ENCODE data around the gene BRD1. TPM values are rescaled to one million over a fixed set of nuclear protein-coding genes. Genes with fewer than 3 reads are reported as not detected.

BRD1 gene
- total RNA-seq, 2 donors from 2014 or later = 17.8 to 19.6 TPM

DNA sequence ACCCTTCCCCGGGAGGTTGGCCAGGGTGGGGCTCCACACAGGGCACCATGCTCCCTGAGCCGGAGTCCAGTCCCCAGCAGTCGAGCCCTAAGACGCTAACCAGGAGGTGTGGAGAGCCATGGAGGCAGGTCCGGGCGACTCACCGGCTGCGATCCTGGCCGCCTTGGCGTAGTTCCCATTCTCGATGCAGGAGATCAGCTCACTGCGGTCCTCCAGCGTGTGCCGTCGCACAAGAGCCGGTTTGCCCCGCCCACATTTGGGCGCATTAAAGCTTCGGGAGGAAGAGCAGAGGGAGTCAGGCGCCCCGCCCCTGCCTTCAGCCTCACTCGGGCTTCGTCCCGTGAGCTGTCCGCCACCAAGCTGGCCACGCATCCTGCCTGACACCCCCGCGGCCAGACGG is 50.8 kb downstream of the BRD1 start:
- ATAC-seq (no peak), DNase-seq (peak; percentile 25)
- intact Hi-C loops (cut with DNase I) = no loop called here

DNA sequence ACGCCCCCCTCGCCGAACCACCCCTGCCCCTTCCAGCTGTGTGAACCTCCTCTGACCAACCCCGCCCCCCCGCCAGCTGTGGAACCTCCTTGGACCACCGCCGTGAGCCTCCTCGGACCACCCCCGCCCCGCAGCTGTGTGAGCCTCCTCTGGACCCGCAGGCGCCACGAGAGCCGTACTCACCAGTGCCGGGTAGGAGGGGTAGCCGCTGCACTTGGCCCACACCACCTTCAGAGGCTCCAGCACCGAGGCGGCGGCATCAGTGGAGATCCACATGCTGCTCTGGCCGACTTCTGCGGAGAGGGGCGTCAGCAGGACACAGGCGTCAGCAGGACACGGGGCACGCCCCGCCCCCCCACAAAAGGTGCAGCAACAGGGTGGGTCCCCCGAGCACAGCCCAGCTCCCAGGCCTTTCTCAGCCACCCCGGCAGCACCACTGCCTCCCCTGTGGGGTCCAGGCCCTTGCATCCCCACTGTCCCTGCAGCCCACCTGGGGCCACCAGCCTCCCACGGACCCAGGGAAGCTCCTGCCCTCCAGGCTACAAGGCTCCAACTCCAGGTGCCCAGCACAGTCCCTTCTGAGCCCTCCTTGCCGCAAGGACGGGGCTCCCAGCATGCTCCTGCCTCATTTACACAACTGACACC is 51.7 kb downstream of the BRD1 start:
- ATAC-seq (no peak), DNase-seq (peak; percentile 21)
- intact Hi-C loops (cut with DNase I) = no loop called here

DNA sequence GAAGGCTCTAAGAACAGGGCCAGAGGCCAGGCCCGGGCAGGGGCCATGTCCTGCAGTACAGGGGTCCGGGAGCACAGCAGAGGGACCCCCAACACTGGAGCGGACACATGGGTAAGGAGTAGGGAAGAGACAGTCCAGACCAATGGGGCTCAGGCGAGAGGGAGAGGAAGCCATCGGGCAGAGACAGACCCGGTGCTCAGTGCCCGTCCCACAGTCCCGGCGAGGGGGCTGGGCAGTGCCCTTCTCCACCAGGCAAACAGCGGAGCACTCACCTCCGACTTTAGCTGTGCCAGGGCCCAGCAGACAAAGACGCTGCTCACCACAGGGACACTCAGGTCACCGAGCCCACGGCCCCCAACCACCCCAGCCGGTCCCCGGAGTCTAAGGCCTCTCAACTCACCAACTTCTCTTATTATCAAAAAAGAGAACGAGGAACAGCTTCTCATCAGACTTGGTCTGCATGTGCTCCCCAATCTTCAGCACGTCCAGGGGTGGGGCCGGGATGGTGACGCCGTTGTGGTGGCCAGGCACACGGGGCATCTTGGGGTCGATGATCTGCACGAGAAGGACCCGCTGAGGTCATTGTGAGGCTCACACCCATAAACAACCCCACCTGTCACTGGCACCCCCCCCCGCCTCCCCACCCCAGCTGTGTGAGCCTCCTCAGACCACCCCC is 52.3 kb downstream of the BRD1 start:
- intact Hi-C loops (cut with DNase I) = no loop called here
- peak; percentile 17 for DNase-seq
- no peak for ATAC-seq

DNA sequence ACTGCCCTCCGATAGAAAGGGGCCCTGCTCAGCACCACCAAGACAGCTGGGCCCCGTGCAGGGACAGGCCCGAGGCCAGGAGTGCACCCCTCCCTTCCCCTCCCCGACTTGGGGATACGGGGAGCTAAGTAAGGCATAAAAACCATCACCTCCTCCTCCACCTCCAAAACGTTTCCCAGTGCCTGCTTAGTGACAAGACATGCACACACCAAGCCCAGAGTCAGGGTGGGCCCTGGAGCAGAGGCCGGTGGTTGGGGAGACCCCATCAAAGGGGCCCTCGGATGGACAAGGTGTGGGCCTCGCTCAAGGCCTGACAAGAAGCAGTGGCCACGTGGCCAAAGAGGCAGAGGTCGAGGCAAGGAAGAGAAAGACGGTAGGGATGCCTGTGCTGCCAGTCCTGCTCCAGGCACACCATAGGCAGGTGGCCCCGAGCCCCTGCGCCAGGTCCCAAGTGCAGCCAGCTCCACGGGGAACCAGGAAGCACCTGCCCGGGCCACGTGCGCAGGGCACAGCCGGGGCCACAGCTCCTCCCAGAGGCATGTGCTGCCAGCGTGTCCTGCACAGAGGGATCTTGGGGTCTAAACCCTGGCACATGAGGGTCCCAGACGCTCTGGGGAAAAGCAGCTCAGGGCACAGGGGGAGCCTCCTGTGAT is 53.0 kb downstream of the BRD1 start:
- DNase-seq = peak; percentile 16
- intact Hi-C loops (cut with DNase I) = no loop called here
- no peak for ATAC-seq

DNA sequence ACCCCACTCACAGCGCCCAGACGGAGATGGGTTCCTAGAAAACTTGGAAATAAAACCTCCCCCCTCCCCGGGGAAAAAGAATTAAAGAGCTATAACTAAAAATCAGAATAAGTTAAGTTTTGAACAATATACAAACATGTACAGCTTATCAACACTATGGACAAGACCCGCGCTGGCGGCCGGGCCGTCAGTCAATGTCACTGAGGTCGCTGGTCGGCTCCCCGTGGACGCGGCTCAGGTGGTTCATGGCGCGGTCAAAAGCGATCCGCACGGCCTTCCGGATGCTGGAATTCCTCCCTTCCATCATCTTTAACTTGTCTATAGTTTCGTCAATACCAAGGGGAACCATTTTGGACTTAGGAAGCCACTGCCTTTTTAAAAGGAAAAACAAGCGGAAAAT is 53.6 kb downstream of the BRD1 start:
- intact Hi-C loops (cut with DNase I) = no loop called here
- DNase-seq (no peak), ATAC-seq (no peak)

DNA sequence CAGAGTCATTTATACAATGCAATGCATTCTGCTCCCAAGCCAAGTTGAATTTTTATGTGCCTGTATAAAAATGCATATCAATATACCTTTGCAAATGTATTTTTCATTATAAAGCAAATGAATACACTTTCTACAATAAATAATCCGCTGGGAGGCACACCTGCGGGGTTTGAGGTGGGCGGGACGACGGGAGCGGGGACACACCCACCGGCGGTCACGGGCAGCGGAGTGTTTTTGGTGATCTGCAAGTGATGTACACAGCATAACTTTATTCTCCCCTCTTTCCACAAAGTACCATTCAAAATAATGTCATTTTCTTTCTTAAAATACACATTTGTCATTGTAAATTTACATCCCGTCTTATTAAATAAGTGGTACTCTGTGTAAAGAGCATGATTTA is 54.1 kb downstream of the BRD1 start:
- ATAC-seq (no peak), DNase-seq (no peak)
- intact Hi-C loops (cut with DNase I) = no loop called here

DNA sequence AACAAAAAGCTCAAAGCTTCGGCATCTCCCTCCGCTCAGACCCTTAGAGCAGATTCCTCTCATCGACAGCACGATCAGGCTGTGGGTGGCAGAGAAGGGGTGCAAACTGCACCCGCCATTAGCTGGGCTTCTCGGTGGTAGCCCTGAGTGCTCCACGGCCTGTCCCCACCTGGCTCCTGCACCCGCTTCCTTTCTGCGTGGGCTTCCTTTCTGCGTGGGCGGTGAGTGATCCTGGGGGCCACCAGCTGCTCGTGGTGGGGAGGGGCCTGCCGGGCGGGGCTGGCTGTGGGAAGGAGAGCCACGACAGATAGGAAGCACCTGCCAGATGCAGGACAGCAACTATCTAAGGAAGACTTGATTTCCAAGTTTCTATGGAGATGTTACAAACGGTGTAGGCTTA is 55.0 kb downstream of the BRD1 start:
- intact Hi-C loops (cut with DNase I) = no loop called here
- DNase-seq (peak; percentile 15), ATAC-seq (no peak)

DNA sequence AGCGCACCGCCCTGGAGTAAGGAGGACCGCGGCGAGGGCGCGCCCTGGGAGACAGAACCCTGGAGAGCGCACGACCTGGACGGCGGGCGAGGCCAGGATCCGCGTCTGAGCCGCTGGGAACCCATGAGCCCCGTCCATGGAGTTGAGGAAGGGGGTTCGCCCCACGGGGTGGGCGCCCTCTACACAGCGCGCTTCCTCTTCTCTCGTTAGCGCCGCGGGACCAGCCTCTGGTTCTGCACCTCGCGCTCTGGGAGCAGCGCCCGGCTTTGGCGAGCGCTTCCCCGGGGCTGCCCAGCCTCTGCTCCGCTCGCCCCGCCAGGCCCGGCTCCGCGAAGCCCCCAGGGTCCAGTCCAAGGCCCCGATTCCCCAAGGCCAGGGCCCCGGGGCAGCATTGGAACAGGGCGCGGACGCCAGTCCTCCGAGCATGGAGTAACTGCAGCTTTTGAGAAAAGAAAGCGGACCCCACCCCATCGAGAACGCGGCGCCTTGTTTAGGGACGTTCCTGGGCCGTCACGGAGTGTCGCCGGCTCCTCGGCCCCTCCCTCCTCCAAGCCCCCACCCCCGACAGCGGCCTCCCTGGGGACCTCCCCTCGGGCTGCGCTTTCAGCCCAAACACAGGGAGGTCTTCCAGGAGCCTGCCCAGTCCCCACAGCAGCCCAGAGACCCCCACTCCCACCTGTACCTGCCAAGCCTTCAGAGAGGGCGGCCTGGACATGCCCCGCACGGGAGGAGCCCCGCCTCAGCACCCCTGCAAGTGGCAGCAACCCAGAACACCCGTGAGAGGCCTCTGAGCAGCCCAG is 56.2 kb downstream of the BRD1 start:
- DNase-seq (peak; percentile 19), ATAC-seq (no peak)
- intact Hi-C loops (cut with DNase I) = no loop called here

DNA sequence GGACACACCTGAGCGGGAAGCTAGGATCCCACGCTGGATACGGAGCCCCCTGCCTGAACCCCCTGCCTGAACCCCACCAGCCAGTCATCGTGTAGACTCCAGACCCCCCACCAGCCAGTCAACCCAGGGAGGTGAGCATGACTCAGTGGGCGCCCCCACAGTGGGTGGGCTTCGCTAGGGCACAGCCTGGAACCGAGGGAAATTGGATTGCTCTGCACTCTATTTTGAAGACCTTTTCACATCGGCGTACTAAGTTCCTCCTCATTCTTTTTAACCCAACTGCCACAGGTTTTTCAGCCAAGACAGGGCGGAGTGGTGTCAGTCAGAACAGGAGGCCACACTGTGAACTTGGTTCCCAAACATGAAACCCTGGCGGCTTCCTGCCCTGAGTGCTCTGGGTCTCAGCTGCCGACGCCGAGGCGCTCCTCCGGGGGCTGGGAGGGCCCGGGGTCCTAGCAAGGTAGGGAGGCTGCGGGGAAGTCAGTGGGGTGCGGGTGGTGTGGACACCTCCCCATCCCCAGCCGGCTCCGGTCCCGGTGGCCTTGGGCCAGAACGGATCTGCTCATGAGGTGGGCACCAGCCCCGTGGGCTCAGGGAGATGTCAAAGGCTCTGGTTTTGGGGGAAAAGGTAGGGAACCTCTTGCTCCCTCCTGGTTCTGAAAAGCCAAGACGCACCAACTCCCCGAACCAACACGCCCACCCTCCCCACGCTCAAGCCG is 57.0 kb downstream of the BRD1 start:
- ATAC-seq = no peak
- peak; percentile 15 for DNase-seq
- intact Hi-C loops (cut with DNase I) = no loop called here

DNA sequence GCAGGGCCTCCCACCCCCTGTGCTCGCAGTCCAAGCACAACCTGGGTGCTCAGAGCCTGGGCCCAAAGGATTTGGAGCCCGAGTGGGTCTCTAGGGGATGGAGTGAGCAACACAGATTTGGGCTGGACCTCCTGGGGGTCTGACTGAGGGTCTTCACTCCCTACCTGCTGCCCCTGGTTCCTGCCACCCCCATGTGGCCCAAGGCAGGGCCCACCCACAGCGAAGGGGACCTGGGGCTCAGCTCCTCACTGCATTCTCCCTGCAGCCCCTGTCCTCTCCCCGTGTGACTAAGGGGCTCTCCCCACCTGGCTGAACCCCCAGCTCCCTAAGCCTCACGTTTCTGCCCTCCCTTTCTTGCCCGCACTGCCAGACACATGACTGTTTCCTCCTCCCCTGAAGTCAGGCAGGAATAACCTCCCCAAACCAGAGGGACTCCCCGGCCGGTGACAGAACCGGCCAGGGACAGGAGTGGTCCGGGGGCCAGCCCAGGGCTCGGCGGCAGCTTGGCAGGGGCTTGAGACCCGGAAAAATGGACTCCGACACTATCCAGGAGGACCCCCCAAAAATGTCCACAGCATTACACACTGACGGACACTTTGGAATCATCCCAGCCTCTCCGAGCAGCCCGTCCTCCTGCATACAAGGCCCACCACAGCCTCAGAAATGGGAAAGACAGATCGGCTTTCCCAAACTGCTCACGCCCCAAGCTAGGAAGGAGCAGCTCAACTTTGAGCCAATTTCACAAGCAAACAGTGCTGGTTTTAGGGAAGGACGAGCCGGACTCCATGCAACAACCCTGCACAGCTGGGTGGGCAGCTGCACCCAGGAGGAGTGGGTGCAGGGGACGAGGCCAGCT is 57.8 kb downstream of the BRD1 start:
- intact Hi-C loops (cut with DNase I) = loop anchor here in 1 of 2 donors (5.0 kb wide), 1 partner anchor 262 kb away; no protein-coding TSS in a partner anchor
- no peak for ATAC-seq
- DNase-seq = no peak

DNA sequence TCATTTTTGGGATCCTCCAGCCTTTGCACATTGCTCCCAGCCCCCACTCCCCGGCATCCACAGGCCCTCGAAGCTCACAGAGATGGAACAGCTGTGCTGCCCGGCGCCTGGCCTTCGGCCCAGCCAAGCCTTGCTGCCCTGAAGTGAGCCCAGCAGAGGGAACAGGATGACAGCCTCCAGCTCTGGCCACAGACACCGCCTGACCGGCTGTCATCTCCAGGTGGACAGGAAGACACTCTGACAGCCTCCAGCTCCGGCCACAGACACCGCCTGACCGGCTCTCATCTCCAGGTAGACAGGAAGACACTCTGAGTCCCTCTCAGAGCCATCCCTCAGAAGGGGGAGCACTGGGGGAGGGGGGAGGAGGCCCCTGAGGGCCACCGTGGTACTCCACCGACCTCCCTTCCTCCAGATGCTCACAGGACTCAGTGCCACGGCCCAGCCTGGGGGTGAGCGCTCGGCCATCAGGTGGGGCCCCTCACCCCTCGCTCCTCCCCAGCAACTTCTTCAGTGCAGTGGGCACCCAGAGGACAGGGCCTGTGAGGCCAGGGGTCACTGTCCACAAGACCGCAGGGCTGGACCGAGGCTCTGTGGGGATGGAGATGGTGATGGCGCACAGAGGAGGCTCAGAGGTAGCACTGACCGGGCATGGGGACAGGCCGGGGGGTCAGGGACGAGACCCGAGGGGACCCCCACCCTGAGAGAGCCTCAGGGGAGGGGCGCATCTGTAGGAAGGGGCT is 58.6 kb downstream of the BRD1 start:
- ATAC-seq (peak; percentile 30 to 56), DNase-seq (peak; percentile 26)
- intact Hi-C loops (cut with DNase I) = loop anchor here in 1 of 2 donors (5.0 kb wide), 1 partner anchor 263 kb away; no protein-coding TSS in a partner anchor

DNA sequence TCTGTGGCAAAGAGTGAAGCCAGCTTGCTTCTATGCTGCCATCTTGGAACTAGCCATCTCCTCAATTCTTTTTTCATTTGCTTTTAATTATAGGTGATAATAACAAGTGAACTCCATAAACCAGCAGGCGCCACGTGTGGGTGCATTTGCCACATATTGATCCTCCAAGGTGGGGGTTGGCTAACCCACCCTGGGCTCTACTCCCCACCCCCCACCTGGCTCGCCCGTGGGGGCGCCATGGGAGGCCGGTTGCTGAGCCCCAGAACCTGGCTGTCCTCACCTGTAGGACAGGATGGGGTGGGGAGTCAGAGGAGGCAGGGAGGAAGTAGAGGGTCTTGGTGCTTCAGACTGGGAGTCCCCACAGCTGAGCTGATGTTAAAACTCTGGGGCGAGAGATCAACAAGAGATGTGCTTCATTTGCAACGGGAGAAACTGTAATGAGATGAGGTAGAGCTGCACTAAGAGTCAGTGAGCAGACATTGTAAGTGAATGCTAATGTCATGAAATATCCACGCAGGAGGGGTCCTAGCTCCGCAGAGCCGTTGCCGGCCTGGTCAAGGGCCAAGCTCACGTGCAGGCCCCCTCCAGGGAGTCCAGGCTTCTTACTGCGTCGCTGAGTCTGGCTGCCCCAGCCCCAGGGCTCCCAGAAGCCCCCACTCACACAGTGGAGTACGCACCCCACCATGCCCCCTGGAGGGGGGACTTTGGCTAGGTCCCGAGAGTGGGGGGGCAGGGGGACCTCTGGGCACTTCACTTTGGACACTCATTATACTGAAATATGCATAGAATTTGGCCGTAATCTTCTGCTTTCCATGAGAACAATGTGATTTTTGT is 59.4 kb downstream of the BRD1 start:
- ATAC-seq = no peak
- intact Hi-C loops (cut with DNase I) = loop anchor here in 1 of 2 donors (5.0 kb wide), 1 partner anchor 264 kb away; no protein-coding TSS in a partner anchor
- DNase-seq = peak; percentile 14

DNA sequence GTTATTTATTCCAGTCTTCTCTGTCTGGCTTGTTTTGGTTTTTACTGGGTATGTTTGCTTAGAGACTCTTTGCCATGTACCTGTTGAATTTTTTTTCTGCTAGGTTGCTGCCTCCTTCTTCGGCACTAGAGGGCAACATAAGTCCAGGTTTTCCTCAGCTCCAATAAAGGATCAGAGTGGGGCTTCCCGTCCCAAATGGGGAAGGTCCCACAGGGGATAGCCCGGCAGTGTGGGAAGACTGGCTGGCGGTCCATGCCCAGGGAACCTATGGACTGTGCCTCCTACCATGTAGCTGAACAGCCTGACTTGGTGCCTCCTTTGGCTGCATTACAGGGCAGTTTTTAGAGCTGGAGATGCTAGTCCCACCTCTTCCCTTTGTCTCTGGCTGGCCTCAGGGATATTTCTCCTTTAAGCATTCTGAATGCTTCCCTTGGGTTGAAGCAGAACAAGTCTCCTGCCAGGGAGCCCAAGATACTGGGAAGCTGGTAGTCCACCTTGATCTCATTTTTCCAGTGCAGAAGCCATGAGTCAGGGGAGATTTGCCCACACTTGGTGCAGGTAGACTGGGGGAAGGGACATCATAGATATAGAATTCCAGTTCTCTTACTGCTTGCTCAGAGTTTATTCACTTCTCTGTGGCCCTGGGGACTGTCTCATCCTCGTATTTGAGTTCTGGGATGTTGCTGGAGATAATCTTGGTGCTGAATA is 60.2 kb downstream of the BRD1 start:
- DNase-seq (no peak), ATAC-seq (no peak)

DNA sequence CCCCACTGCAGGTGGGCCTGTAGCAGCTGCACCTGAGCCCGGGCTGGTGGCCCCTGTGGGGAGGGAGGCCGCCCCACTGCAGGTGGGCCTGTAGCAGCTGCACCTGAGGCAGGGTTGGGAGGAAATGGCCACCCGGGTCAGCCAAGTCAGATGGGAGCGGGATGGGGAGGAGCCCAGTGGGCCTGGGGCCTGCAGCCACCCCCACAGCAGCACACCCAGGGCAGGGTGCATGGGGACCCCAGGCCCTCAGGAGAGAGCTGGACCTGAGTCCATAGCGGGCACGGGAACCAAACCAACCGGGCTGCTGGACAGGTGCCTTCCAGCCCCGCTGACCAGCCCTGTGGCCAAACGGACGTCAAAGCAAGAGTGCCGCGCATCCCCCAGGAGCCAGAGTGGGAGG is 61.7 kb downstream of the BRD1 start:
- ATAC-seq = no peak
- DNase-seq = no peak
- intact Hi-C loops (cut with DNase I) = loop anchor here in 1 of 2 donors (5.0 kb wide), 1 partner anchor 266 kb away; no protein-coding TSS in a partner anchor

More for the DNA sequence above, 60.2 kb downstream of the BRD1 start:
- intact Hi-C loops (cut with DNase I) = loop anchor here in 1 of 2 donors (5.0 kb wide), 1 partner anchor 265 kb away; no protein-coding TSS in a partner anchor

DNA sequence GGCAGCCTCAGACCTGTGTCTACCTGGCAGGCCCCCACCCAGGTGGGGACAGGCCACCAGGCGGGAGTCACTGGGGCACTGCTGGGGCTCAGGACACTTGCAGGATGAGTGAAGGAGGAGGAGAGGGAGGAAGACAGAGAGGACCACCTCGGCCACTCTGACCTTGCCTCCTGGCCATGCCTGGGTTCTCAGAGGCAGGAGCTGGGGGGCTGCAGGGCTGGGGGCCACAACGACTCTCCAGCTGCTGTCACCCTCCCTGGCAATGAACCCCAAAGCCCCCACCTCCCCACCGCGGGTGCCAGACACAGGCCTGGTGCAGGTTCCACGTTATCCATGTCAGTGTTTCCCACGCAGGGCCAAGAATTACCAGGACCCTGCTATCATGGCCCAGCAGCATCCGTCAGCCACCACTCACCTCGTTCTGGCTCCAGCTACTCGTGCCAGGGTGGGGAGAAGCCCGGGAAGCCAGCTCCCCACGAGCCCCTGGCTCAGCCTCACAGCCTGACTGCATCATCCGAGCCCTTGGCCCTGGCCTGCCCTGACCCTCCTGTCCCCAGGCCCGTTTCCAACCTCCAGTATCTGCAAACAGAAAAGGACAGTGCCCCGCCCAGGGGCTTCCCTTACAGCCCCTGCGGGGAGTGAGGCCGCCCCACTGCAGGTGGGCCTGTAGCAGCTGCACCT is 62.4 kb downstream of the BRD1 start:
- no peak for ATAC-seq
- DNase-seq = no peak
- intact Hi-C loops (cut with DNase I) = loop anchor here in 1 of 2 donors (5.0 kb wide), 1 partner anchor 267 kb away; no protein-coding TSS in a partner anchor

All from left cardiac atrium (tissue), 4 donors.